Measurements from ENCODE around the gene TDRD12.

TDRD12 gene

GRCh38 chr19:32869966-32870573, 150.5 kb downstream of the TDRD12 start:
- Histone ChIP-seq H3K9me2 (replicated peaks; ENCODE audit: insufficient read depth, low read length) (no peaks in the 10 kb centered on the region), H2AFZ (ENCODE audit: low read depth, low read length, severe bottlenecking) (no peak overlapping the region), H3K79me2 (ENCODE audit: insufficient read depth, low read length) (no peaks in the 10 kb centered on the region), H3F3A (ENCODE audit: insufficient read depth) (no peaks in the 10 kb centered on the region), H3K9ac (ENCODE audit: low read length) (no peak overlapping the region), H3K27ac (ENCODE audit: low read depth, low read length) (no peak overlapping the region), H3K36me3 (ENCODE audit: low read length) (no peaks in the 10 kb centered on the region), H3K4me3 (ENCODE audit: insufficient read depth, low read length, poor library complexity, severe bottlenecking) (no peak overlapping the region), H3K4me2 (ENCODE audit: low read depth, low read length, poor library complexity, severe bottlenecking) (no peak overlapping the region), H4K20me1 (ENCODE audit: low read depth, low read length) (no peaks in the 10 kb centered on the region), H3K9me3 (ENCODE audit: insufficient read depth, low read length) (no peaks in the 10 kb centered on the region), H3K27me3 (ENCODE audit: low read length) (no peaks in the 10 kb centered on the region)
- TF ChIP-seq EZH2phosphoT487 (conservative IDR thresholded peaks at IDR 0.05; ENCODE audit: low read length), result no peak
- TF ChIP-seq CTCF (IDR thresholded peaks at IDR 0.05; ENCODE audit: insufficient read depth, low read length, poor library complexity, severe bottlenecking), result no peak

- no peak overlapping the region for H3K27ac ChIP-seq (ENCODE audit: low read depth, low read length)
- H3K36me3 ChIP-seq (ENCODE audit: low read length), result no peaks in the 10 kb centered on the region
- H3K9me3 ChIP-seq (ENCODE audit: insufficient read depth, low read length), result no peaks in the 10 kb centered on the region
- no peaks in the 10 kb centered on the region for H3K27me3 ChIP-seq (ENCODE audit: low read length)
- TF ChIP-seq EZH2phosphoT487 (conservative IDR thresholded peaks at IDR 0.05; ENCODE audit: low read length), result no peak
- no peak for TF ChIP-seq CTCF (IDR thresholded peaks at IDR 0.05; ENCODE audit: insufficient read depth, low read length, poor library complexity, severe bottlenecking)
- H3K9me2 ChIP-seq (replicated peaks; ENCODE audit: insufficient read depth, low read length), result no peaks in the 10 kb centered on the region
- no peak overlapping the region for H3K9ac ChIP-seq (ENCODE audit: low read length)
- no peak overlapping the region for H3K4me2 ChIP-seq (ENCODE audit: low read depth, low read length, poor library complexity, severe bottlenecking)
- H3F3A ChIP-seq (ENCODE audit: insufficient read depth), result no peaks in the 10 kb centered on the region
- no peak overlapping the region for H2AFZ ChIP-seq (ENCODE audit: low read depth, low read length, severe bottlenecking)
- no peaks in the 10 kb centered on the region for H4K20me1 ChIP-seq (ENCODE audit: low read depth, low read length)
- H3K79me2 ChIP-seq (ENCODE audit: insufficient read depth, low read length), result no peaks in the 10 kb centered on the region
- no peak overlapping the region for H3K4me3 ChIP-seq (ENCODE audit: insufficient read depth, low read length, poor library complexity, severe bottlenecking)
Observed at GRCh38 chr19:32870981-32871451, 151.4 kb downstream of the TDRD12 start.

GRCh38 chr19:32872391-32872790, 152.8 kb downstream of the TDRD12 start:
- Histone ChIP-seq H3K36me3 (ENCODE audit: low read length) (no peaks in the 10 kb centered on the region), H3K9me3 (ENCODE audit: insufficient read depth, low read length) (no peaks in the 10 kb centered on the region)
- TF ChIP-seq EZH2phosphoT487 (conservative IDR thresholded peaks at IDR 0.05; ENCODE audit: low read length) (no peak), CTCF (IDR thresholded peaks at IDR 0.05; ENCODE audit: insufficient read depth, low read length, poor library complexity, severe bottlenecking) (no peak)

More at GRCh38 chr19:32872391-32872790, 152.8 kb downstream of the TDRD12 start:
- Histone ChIP-seq H3K4me3 (ENCODE audit: insufficient read depth, low read length, poor library complexity, severe bottlenecking) (no peak overlapping the region), H2AFZ (ENCODE audit: low read depth, low read length, severe bottlenecking) (no peak overlapping the region), H3K4me2 (ENCODE audit: low read depth, low read length, poor library complexity, severe bottlenecking) (no peak overlapping the region), H4K20me1 (ENCODE audit: low read depth, low read length) (no peaks in the 10 kb centered on the region), H3K9me2 (replicated peaks; ENCODE audit: insufficient read depth, low read length) (no peaks in the 10 kb centered on the region), H3K27ac (ENCODE audit: low read depth, low read length) (no peak overlapping the region), H3K9ac (ENCODE audit: low read length) (no peak overlapping the region), H3K79me2 (ENCODE audit: insufficient read depth, low read length) (no peaks in the 10 kb centered on the region), H3F3A (ENCODE audit: insufficient read depth) (no peaks in the 10 kb centered on the region), H3K27me3 (ENCODE audit: low read length) (no peaks in the 10 kb centered on the region)

Data from SU-DHL-6 (cell line).